ENCODE results near the gene KICS2.

Gene KICS2

DNA sequence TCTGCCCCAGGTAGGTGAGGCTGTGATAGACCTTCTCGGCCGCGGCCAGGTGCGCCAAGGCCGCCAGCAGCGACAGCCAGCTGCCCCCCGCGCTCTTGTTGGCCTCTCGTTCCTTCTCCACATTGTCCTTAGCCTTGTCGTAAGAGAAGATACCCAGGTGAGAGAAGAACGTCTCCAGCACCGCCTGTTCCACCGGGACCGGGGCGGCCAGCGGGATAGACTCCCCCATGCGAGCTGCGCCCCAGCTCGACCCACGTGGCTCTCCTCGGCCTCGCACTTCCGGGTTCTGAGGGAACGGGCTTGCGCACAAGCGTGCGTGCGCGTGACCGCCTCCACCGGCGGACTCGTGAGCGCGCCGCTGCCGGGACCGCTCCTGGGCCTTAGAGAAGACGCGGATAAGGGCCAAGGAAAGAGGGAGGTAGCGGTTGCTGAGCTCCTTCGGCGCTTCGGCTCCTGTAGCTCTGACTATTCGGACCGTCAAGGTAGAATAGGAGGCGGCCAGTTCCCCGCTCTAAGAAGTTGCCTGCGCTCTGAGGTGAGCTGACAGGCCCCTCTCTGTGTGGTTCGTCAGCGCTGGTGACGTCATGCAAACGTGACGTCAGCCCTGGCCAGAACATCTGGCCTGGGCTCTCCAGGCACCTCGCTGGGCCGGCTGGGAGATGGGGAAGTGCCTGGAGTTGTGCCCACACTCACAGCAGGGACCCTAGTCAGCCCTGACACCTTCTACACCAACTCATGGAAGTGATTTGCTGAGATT, at the start of gene KICS2:
Gene KICS2, minus strand, starts transcription at position 288 of the 757 bp plus-strand sequence. Its CDS starts 59 bp downstream, at position 229.
- H3K9me3 Mint-ChIP-seq = no peaks in the 10 kb centered on the region
- peak; percentile 98 for ATAC-seq
- H3K27ac Mint-ChIP-seq = peak within 1 kb of the TSS; percentile 94
- H3K4me3 Mint-ChIP-seq = peak within 1 kb of the TSS; percentile 98
- no peaks in the 10 kb centered on the region for H3K27me3 Mint-ChIP-seq
- peaks cover 25% of the 10 kb centered on the region for H3K4me1 Mint-ChIP-seq
- no peaks in the 10 kb centered on the region for H3K36me3 Mint-ChIP-seq

DNA sequence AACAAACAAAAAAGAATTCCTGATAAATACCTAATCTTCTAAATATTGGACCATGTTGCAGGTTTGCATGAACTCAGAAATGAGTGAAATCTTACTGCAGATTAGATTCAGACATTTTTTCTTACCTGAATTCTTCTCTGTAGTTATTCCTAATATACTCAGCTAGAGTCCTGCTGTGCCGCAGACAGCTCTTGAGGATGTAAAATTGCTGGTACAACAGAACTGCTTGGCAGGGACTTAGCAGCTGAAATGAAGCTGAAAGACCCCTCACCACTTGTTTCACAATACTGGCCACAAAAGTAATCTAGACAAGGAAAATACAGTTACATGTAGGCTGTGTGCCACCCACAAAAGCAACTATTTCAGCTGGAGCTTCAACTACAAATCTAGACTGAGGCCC, 48.3 kb upstream of the KICS2 start:
- H3K9me3 Mint-ChIP-seq = no peaks in the 10 kb centered on the region
- H3K4me3 Mint-ChIP-seq = no peak overlapping the region
- no peak for ATAC-seq
- no peaks in the 10 kb centered on the region for H3K4me1 Mint-ChIP-seq
- H3K27ac Mint-ChIP-seq = no peak overlapping the region
- no peaks in the 10 kb centered on the region for H3K27me3 Mint-ChIP-seq
- H3K36me3 Mint-ChIP-seq = no peaks in the 10 kb centered on the region

DNA sequence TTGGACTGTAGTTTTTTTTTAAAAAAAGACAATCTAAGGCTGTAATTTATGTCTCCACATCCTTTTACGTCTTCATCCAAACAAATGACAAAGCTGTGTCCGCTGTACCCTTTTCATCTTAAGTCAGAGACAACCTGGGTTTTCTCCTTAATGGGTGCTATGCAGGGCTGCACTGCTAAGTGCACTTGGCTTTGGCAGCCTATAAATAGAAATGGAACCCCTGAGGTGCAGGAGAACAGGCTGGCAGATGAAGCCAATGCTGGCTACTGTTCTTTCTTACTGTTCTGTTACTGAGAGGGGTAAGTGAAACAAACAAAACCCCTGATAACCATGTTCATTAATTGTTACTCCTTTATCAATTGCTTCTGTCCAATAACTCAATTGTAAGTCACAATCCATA, 47.1 kb upstream of the KICS2 start:
- no peaks in the 10 kb centered on the region for H3K27me3 Mint-ChIP-seq
- no peak for ATAC-seq

DNA sequence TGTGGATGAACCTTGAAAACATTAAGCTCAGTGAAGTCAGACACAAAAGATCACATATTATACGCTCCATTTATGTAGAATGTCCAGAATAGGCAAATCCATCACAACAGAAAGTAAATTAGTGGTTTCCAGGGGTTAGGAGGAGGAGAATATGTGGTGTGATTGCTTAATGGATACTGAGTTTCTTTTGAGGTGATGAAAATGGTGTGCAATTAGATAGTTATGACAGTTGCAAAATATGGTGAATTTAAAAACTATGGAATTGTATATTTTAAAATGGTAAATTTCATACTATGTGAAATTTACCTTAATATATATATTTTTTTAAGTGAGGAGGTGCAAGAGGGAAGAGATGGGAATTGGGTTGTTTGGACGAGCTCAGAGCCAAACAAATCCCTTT, 46.3 kb upstream of the KICS2 start:
- ATAC-seq = no peak
- H3K36me3 Mint-ChIP-seq = no peaks in the 10 kb centered on the region
- H3K9me3 Mint-ChIP-seq = no peaks in the 10 kb centered on the region
- no peaks in the 10 kb centered on the region for H3K4me1 Mint-ChIP-seq
- no peak overlapping the region for H3K4me3 Mint-ChIP-seq
- no peaks in the 10 kb centered on the region for H3K27me3 Mint-ChIP-seq
- no peak overlapping the region for H3K27ac Mint-ChIP-seq

More for the DNA sequence above, 47.1 kb upstream of the KICS2 start:
- no peak overlapping the region for H3K27ac Mint-ChIP-seq
- no peaks in the 10 kb centered on the region for H3K9me3 Mint-ChIP-seq
- no peaks in the 10 kb centered on the region for H3K36me3 Mint-ChIP-seq
- H3K4me1 Mint-ChIP-seq = no peaks in the 10 kb centered on the region
- H3K4me3 Mint-ChIP-seq = no peak overlapping the region

DNA sequence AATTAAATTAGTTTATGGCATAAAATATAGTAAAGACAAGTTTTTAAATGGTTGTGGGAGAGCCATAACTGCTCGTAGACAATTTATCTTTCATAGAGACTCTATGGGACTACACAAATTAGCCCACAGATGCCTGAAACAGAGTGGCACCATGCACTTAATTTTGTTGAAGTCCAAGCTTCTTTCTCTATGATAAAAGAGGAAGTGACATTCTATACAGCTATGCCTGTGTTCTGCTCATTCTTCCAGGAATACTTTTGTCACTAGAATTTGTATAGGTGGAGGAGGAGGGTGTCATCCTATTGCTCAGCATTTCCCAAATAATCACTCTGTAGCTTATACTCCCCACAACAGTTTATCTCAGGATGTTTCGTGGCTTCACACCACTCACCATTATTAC, 43.7 kb upstream of the KICS2 start:
- H3K4me3 Mint-ChIP-seq = no peak overlapping the region
- no peak overlapping the region for H3K27ac Mint-ChIP-seq
- no peaks in the 10 kb centered on the region for H3K27me3 Mint-ChIP-seq
- no peaks in the 10 kb centered on the region for H3K4me1 Mint-ChIP-seq
- ATAC-seq = no peak
- H3K9me3 Mint-ChIP-seq = no peaks in the 10 kb centered on the region
- H3K36me3 Mint-ChIP-seq = no peaks in the 10 kb centered on the region

DNA sequence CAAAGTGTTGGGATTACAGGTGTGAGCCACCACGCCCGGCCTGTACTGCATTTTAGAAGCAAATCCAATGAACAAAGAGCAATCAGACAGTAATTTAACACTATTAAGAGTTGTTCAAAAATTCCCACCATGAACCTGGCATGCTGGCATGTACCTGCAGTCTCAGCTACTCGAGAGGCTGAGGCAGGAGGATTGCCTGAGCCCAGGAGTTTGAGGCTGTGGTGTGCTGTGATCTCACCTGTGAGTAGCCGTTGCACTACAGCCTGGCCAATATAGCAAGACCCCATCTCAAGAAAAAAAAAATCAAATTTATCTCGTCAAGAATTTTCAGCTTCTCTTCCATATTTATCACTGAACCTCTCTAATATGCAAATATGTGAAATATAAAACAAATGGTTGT, 39.7 kb upstream of the KICS2 start:
- Mint-ChIP-seq H3K36me3 (no peaks in the 10 kb centered on the region), H3K9me3 (no peaks in the 10 kb centered on the region), H3K27ac (no peak overlapping the region), H3K4me3 (no peak overlapping the region), H3K27me3 (no peaks in the 10 kb centered on the region), H3K4me1 (no peaks in the 10 kb centered on the region)
- ATAC-seq = no peak

DNA sequence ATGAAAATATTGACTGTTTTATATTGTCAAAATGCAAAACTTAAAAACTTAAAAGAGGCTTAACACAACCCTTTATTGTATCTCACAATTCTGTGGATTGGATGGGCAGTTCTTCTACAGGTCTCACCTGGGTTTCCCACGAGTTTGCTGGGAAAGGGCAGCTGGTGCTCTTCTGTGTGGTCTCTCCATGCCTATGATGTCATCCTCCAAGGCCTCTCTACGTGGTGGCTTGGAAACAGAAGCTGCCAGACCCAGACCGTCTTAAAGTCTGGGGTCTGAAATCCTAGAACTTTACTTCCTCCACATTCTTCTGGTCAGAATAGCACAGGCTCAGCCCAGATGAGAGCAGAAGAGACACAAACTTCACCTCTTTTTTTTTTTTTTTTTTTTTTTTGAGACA, 36.5 kb upstream of the KICS2 start:
- no peaks in the 10 kb centered on the region for H3K9me3 Mint-ChIP-seq
- H3K27me3 Mint-ChIP-seq = no peaks in the 10 kb centered on the region
- no peaks in the 10 kb centered on the region for H3K4me1 Mint-ChIP-seq

DNA sequence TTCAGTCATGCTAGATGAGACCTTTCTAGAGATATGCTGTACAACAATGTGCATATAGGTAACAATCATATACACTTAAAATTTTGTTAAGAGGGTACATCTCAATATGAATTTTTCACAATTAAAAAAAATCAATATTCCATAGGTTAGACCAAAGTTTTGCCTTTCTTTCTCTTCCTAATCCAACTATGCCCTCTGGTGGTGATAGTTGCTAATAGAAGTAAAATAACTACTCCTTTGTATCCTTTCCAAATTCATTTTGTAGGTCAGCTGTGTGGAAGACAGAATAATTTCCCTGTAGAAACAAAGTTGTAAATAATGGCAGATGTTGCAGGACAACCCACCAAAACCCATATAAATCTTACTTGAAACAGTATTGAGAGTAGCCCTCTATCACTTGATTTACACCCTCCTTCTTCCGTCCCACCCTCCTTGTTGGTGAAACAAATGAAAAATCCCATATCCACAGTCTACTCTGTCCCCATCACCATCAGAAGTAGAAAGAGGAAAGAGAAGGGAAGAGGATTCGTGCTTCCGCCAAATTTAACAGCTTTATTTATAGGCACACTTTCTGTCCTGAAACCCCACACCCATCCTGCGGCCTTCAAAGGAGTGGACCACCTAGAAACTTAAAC, 34.2 kb upstream of the KICS2 start:
- no peaks in the 10 kb centered on the region for H3K4me1 Mint-ChIP-seq
- no peak for ATAC-seq

More for the DNA sequence above, 36.5 kb upstream of the KICS2 start:
- Mint-ChIP-seq H3K4me3 (no peak overlapping the region), H3K36me3 (no peaks in the 10 kb centered on the region), H3K27ac (no peak overlapping the region)
- no peak for ATAC-seq

DNA sequence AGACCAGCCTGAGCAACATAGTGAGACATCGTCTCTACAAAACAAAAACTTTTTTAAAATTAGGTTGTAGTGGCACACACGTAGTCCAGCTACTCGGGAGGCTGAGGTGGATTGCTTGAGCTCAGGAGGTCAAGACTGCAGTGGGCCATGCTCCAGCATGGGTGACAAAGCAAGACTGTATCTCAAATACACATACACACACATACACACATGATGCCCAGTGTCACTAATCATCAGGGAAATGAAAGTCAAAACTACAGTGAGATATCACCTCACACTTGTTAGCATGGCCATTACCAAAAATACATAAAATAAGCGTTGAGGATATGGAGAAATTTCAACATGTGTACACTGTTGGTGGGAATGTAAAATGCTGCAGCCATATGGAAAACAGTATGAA, 33.2 kb upstream of the KICS2 start:
- H3K9me3 Mint-ChIP-seq = no peaks in the 10 kb centered on the region

More for the DNA sequence above, 34.2 kb upstream of the KICS2 start:
- Mint-ChIP-seq H3K27me3 (no peaks in the 10 kb centered on the region), H3K36me3 (no peaks in the 10 kb centered on the region), H3K9me3 (no peaks in the 10 kb centered on the region), H3K27ac (no peak overlapping the region), H3K4me3 (no peak overlapping the region)

DNA sequence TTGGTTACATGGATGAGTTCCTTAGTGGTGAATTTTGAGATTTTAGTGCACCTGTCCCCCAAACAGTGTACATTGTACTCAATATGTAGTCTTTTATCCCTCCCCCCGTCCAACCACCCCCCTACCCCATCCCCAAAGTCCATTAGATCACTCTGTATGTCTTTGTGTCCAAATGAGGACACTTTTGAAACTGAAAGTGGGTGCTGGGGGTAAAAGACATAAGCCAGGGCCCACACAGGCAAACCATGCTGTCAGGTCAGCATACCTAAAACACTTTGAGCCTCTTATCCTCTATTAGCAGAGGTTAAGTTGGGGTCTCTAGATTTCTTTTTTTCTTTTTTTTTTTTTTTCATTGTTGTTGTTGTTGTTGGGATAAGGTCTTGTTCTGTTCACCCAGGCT, 31.3 kb upstream of the KICS2 start:
- Mint-ChIP-seq H3K27me3 (no peaks in the 10 kb centered on the region), H3K9me3 (no peaks in the 10 kb centered on the region), H3K4me1 (no peaks in the 10 kb centered on the region), H3K4me3 (no peak overlapping the region), H3K27ac (no peak overlapping the region), H3K36me3 (no peaks in the 10 kb centered on the region)
- no peak for ATAC-seq

More for the DNA sequence above, 33.2 kb upstream of the KICS2 start:
- H3K36me3 Mint-ChIP-seq = no peaks in the 10 kb centered on the region
- no peaks in the 10 kb centered on the region for H3K4me1 Mint-ChIP-seq
- H3K4me3 Mint-ChIP-seq = no peak overlapping the region
- no peak for ATAC-seq
- H3K27ac Mint-ChIP-seq = no peak overlapping the region
- H3K27me3 Mint-ChIP-seq = no peaks in the 10 kb centered on the region

DNA sequence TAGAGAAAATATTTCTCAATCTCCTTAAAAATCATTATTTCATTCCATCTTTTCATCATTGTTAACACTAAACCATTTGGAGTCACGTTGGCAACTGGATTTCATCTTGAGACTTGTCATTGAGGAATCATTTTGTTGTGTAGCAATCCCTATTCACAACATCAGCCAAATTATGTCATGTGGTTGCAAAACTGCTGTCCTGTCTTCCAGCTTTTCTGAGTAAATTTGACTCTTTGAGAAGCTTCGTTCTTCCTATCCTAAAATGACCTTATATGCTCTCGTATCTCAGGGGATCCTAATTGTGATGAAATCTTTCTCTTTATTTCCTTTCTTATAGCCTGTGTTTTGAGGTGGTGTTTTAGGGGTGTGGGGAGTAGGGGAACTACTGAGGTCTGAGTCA, 30.6 kb upstream of the KICS2 start:
- Mint-ChIP-seq H3K27ac (no peak overlapping the region), H3K27me3 (no peaks in the 10 kb centered on the region), H3K4me1 (no peaks in the 10 kb centered on the region), H3K9me3 (no peaks in the 10 kb centered on the region), H3K4me3 (no peak overlapping the region), H3K36me3 (no peaks in the 10 kb centered on the region)
- no peak for ATAC-seq

DNA sequence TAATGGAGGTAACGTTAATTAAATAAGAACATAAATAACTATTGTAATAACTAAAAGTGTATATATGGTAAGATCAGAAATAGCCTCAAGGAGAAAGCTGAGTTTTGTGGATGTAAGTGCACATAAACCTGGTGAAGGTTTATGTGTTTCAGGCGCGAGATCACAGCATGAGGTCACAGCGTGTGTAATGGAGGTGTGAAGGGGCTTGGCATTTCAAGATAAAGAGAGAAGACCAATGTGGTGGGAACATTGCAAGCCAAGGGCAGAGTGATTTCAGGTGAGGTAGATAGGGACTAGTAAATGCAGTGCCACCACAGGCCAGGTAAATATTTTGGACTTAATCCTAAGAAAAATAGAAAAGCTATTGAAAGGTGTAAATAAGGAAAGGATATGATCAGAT, 21.7 kb upstream of the KICS2 start:
- Mint-ChIP-seq H3K9me3 (no peaks in the 10 kb centered on the region), H3K36me3 (no peaks in the 10 kb centered on the region), H3K4me1 (no peaks in the 10 kb centered on the region), H3K4me3 (no peak overlapping the region), H3K27ac (no peak overlapping the region), H3K27me3 (no peaks in the 10 kb centered on the region)
- no peak for ATAC-seq

DNA sequence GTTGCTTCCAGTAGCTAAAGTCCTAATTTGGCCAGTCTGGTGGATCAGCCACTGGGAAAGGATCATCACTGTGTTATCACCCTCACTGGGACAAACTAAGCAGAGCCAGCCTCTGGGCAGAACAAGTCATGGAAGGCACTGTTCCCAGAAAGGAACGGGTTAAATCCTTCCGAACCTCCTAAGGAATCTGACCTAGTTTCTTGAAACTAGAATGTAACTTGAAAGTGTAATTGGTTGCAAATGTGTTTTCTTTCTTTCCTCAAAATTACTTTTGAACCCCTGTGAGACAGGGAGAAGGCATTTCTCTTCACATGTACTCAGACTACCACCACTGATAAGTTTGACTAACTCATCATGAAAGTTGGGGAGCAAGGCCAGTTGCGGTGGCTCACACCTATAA, 18.7 kb upstream of the KICS2 start:
- H3K27ac Mint-ChIP-seq = no peak overlapping the region
- H3K4me1 Mint-ChIP-seq = no peaks in the 10 kb centered on the region
- no peaks in the 10 kb centered on the region for H3K36me3 Mint-ChIP-seq
- no peaks in the 10 kb centered on the region for H3K9me3 Mint-ChIP-seq
- H3K27me3 Mint-ChIP-seq = peaks cover 7% of the 10 kb centered on the region
- no peak for ATAC-seq
- H3K4me3 Mint-ChIP-seq = no peak overlapping the region

DNA sequence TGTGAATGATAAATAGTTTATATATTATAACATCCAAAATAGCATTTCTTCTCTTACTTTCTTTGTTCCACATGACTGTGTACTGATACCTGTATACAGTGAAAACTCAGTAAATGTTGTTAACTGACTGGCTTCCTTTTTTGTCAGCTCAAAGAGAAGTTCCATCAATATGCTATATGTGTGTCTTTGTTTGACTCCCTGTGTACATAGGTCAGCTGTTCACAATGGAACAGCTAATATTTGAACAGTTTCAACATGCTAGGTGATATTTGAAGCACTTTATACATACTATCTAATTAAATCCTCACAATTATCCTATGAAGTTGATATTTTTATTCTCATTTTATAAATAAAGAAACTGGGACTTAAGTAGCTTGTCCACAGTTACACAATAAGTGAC, 15.3 kb upstream of the KICS2 start:
- ATAC-seq = no peak
- Mint-ChIP-seq H3K27me3 (peaks cover 9% of the 10 kb centered on the region), H3K9me3 (no peaks in the 10 kb centered on the region), H3K36me3 (no peaks in the 10 kb centered on the region), H3K27ac (no peak overlapping the region), H3K4me3 (no peak overlapping the region), H3K4me1 (no peaks in the 10 kb centered on the region)

DNA sequence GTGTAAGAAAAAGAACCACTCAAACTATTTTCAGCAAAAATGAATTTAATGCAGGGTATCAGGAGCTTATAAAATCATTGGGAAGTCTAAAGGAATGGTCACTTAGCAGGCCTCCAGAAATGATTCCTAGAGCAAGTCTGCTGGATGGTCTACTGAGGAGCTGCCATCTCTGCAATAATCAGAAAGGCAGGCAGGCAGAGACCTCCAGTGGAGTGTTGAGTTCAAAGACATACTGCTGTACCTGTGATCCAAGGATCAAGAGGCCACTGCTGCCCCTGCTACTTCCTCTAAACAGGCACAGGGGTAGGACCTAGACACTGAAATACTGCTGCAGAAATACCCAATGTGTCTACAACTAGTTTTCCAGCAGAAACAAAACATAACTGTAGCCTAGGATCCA, 14.5 kb upstream of the KICS2 start:
- Mint-ChIP-seq H3K4me1 (no peaks in the 10 kb centered on the region), H3K27me3 (peaks cover 9% of the 10 kb centered on the region), H3K9me3 (no peaks in the 10 kb centered on the region), H3K36me3 (no peaks in the 10 kb centered on the region), H3K27ac (no peak overlapping the region), H3K4me3 (no peak overlapping the region)
- ATAC-seq = no peak

DNA sequence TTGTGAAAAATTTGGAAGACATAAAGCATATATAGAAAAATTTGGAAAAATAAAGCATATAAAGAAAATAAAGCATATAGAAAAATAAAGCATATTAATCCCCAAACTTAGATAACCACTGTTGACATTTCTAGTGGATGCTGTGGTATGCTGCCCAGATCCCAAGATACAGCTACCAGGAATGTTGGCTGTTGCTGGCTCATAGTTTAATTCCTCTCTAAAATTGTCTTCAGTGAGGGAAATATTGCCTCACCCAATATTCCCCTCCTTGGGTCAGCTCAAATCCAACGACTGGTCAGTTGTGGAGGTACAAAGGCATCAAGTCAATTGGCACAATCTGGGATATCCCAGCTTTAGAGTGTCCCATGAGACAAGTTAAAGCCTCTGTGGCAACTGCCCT, 10.1 kb upstream of the KICS2 start:
- Mint-ChIP-seq H3K4me3 (no peak overlapping the region), H3K9me3 (no peaks in the 10 kb centered on the region), H3K4me1 (no peaks in the 10 kb centered on the region), H3K27me3 (peaks cover 9% of the 10 kb centered on the region), H3K27ac (no peak overlapping the region), H3K36me3 (no peaks in the 10 kb centered on the region)
- ATAC-seq = no peak
